ENCODE data around the gene TPSAB1. TPM values are rescaled to one million over a fixed set of nuclear protein-coding genes. Genes with fewer than 3 reads are reported as not detected.

Gene TPSAB1
- total RNA-seq, 4 donors from 2014 or later, result 39.8 to 94.6 (median 63.9) TPM

DNA sequence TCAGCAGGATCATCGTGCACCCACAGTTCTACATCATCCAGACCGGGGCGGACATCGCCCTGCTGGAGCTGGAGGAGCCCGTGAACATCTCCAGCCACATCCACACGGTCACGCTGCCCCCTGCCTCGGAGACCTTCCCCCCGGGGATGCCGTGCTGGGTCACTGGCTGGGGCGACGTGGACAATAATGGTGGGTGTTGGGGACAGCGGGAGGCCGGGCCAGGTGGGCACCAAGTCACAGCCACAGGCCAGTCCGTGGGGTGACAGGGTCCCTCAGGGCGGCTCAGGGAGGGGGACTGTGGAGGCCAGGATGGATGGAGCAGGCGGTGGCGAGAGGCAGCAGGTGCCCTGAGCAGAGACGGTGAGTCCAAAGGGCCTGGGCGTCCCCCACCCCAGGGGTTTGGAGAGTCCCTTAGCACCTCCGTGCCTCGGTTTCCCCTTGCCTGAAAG lies 16.4 kb downstream of the TPSAB1 start:
- Histone ChIP-seq H3K36me3 (no peaks in the 10 kb centered on the region), H3K4me3 (no peak overlapping the region), H3K9me3 (no peaks in the 10 kb centered on the region), H3K27ac (no peak overlapping the region), H3K27me3 (peaks cover 66% of the 10 kb centered on the region), H3K4me1 (peaks cover 0 to 8% (median 0%) of the 10 kb centered on the region in 3 donors)
- WGBS, 2 donors (ENCODE audit: low coverage in 1 of 2), result 65% methylated on average over 4 of the region's 22 CpGs; no CpG with 5 or more reads in 1 of the 2 donors
- no peak for ATAC-seq
- TF ChIP-seq, protein P1, sequence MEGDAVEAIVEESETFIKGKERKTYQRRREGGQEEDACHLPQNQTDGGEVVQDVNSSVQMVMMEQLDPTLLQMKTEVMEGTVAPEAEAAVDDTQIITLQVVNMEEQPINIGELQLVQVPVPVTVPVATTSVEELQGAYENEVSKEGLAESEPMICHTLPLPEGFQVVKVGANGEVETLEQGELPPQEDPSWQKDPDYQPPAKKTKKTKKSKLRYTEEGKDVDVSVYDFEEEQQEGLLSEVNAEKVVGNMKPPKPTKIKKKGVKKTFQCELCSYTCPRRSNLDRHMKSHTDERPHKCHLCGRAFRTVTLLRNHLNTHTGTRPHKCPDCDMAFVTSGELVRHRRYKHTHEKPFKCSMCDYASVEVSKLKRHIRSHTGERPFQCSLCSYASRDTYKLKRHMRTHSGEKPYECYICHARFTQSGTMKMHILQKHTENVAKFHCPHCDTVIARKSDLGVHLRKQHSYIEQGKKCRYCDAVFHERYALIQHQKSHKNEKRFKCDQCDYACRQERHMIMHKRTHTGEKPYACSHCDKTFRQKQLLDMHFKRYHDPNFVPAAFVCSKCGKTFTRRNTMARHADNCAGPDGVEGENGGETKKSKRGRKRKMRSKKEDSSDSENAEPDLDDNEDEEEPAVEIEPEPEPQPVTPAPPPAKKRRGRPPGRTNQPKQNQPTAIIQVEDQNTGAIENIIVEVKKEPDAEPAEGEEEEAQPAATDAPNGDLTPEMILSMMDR (IDR thresholded peaks at IDR 0.05), result no peak
- no peak for TF ChIP-seq EP300 (IDR thresholded peaks at IDR 0.05)
- no peak for TF ChIP-seq POLR2A (IDR thresholded peaks at IDR 0.05)
- no peak for TF ChIP-seq POLR2AphosphoS5 (IDR thresholded peaks at IDR 0.05)

DNA sequence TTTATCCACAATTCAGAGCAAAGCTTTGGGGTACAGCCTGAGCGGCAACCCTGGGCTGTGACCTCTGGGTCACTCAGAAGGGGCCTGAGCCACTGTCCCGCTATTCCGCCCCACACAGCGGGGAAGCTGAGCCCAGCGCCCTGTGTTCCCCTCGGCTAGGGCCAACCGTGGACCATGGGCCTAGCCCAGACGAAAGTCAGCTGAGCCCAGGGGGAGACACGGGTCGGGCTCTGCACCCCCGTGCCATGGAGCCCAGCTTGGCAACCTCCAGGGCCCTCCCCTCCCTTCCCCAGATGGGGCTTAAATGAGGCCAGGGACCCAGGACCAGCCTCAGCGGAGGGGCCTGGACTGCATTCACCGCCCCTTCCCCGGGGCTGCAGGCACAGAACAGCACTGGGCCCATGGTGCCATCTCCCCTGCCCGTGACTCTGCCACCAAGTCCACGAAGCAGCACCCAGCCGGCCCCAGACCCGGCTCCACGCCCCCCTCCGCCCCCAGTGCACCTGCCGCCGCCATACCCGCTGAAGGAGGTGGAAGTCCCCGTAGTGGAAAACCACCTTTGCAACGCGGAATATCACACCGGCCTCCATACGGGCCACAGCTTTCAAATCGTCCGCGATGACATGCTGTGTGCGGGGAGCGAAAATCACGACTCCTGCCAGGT lies 17.2 kb downstream of the TPSAB1 start:
- ATAC-seq, result no peak
- Histone ChIP-seq H3K4me1 (peaks cover 0 to 8% (median 0%) of the 10 kb centered on the region in 3 donors), H3K4me3 (no peak overlapping the region), H3K27ac (no peak overlapping the region), H3K36me3 (no peaks in the 10 kb centered on the region), H3K27me3 (peaks cover 74% of the 10 kb centered on the region), H3K9me3 (no peaks in the 10 kb centered on the region)
- TF ChIP-seq, protein P1 (IDR thresholded peaks at IDR 0.05), result no peak
- TF ChIP-seq EP300 (IDR thresholded peaks at IDR 0.05) (no peak), POLR2AphosphoS5 (IDR thresholded peaks at IDR 0.05) (no peak), POLR2A (IDR thresholded peaks at IDR 0.05) (no peak)
- WGBS, 2 donors (ENCODE audit: low coverage in 1 of 2), result no CpG with 5 or more reads among the region's 34 CpGs

DNA sequence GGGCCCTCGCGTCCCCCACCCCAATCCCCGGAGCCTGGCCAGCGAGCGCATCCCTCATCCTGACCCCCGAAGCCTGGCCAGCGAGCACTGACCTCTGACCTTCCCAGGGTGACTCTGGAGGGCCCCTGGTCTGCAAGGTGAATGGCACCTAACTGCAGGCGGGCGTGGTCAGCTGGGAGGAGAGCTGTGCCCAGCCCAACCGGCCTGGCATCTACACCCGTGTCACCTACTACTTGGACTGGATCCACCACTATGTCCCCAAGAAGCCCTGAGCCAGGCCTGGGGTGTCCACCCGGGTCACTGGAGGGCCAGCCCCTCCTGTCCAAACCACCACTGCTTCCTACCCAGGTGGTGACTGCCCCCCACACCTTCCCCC lies 17.7 kb downstream of the TPSAB1 start:
- WGBS, 2 donors (ENCODE audit: low coverage in 1 of 2), result 75% methylated on average over 1 of the region's 12 CpGs; no CpG with 5 or more reads in 1 of the 2 donors
- Histone ChIP-seq H3K27me3 (peaks cover 79% of the 10 kb centered on the region), H3K27ac (no peak overlapping the region), H3K9me3 (no peaks in the 10 kb centered on the region), H3K36me3 (no peaks in the 10 kb centered on the region), H3K4me1 (peaks cover 0 to 8% (median 0%) of the 10 kb centered on the region in 3 donors), H3K4me3 (no peak overlapping the region)
- ATAC-seq, result no peak
- no peak for TF ChIP-seq POLR2AphosphoS5 (IDR thresholded peaks at IDR 0.05)
- no peak for TF ChIP-seq POLR2A (IDR thresholded peaks at IDR 0.05)
- no peak for TF ChIP-seq EP300 (IDR thresholded peaks at IDR 0.05)
- TF ChIP-seq, protein P1 (IDR thresholded peaks at IDR 0.05), result no peak

DNA sequence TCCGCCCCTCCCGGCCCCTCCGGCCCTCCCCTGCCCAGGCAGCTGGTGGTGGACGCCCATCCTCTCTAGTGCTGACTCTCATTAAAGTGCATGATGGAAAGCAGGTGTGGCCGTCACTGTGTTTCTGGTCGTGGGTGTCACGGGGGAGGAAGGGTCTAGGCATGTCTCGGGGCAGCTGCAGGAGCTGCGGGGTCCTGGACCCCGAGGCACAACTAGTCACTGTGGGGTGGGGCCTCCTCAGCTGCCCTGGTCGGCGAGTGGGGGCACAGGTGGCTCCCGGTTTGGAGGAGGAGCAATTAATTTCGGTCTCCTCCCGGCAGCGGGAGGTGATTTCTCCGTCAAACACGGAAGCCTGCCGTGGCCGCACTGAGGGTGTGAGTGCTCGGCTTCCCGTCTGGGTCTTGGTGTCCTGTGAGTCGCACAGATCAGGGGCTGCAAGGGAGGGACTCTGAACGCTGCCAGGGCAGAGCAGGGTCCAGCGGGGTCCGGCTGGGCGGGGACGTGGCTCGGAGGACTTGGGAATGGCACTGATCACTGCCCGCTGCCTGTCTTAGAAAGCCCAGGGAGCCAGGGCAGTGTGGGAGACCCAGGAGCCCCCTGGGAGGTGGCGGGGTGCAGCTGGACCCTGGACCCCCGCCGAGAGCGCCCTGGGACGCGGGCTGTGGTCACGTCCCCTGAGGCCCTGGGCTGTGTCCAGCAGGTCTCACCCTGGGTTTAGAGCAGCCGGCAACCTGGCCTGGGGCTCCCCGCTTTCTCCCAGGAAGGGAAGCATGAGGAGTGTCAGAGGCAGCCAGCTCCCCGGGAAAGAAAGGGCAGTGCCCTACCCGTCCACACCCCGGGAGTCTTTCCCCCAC lies 18.6 kb downstream of the TPSAB1 start:
- Histone ChIP-seq H3K4me3 (peak overlapping the region in 1 of 2 donors; percentile 6), H3K36me3 (no peaks in the 10 kb centered on the region), H3K9me3 (no peaks in the 10 kb centered on the region), H3K27me3 (peaks cover 88% of the 10 kb centered on the region), H3K27ac (no peak overlapping the region), H3K4me1 (peaks cover 0 to 8% (median 0%) of the 10 kb centered on the region in 3 donors)
- ATAC-seq, result no peak
- 40% methylated on average over 2 of the region's 42 CpGs; no CpG with 5 or more reads in 1 of the 2 donors for WGBS, 2 donors (ENCODE audit: low coverage in 1 of 2)
- TF ChIP-seq EP300 (IDR thresholded peaks at IDR 0.05) (no peak), POLR2AphosphoS5 (IDR thresholded peaks at IDR 0.05) (no peak), POLR2A (IDR thresholded peaks at IDR 0.05) (no peak)
- TF ChIP-seq, protein P1 (IDR thresholded peaks at IDR 0.05), result no peak
